Limb (tissue), 2 donors: ENCODE data around the gene RBBP4.
"Not testable (repeated sequence)": the region's sequence is repeated elsewhere in the genome, so short reads cannot be mapped to it uniquely, and the experiment has no call there.

Experiments
- DNase-seq, 2 donors: peaks; one replicate each; pipeline ENCODE4 v3.0.0-alpha.2; 2016; ENCODE audit errors: extremely low spot score in 2 of 2

The RBBP4 gene

GRCh38 chr1:32639489-32640075 lies 11.4 kb upstream of the RBBP4 start:
- DNase-seq, result no peak

- not testable (repeated sequence) for DNase-seq
Observed at GRCh38 chr1:32642292-32642827, 8.6 kb upstream of the RBBP4 start.

DNA sequence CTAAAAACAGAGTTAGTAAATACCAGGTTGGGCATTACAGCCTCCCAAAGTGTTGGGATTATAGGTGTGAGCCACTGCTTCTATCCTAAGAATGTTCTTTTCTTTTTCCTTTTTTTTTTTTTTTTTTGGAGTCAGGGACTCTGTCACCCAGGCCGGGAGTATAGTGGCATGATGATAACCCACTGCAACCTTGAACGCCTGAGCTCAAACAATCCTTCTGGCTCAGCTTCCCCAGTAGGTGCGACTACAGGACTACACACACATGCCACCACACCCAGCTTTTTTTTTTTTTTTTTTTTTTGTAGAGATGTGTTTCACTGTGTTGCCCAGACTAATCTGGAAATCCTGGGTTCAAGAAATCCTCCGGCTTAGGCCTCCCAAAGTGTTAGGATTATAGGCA lies 6.6 kb upstream of the RBBP4 start:
- no peak for DNase-seq

DNA sequence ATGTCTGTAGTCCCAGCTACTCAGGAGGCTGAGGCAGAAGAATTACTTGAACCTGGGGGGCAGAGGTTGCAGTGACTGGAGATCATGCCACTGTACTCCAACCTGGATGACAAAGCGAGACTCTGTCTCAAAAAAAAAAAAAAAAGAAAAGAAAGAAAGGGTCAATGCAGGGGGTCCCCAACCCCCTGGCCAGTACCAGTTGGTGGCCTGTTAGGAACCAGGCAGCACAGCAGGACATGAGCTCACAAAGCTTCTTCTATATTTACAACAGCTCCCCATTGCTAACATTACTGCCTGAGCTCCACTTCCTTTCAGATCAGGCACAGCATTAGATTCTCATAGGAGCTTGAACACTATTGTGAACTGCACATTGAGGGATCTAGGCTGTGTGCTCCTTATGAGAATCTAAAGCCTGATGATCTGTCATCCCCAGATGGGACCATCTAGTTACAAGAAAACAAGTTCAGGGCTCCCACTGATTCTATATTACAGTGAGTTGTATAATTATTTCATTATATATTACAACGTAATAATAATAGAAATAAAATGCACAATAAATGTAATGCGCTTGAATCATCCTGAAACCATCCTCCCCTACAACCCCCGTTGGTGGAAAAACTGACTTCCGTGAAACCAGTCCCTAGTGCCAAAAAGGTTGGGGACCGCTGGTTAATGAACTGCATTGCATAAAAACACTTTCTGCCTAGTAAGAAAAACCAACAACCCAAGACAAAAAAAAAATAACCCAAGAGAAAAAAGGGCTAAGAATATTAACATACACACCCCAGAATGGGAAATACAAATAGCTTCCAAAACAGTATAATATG lies 3.5 kb upstream of the RBBP4 start:
- no peak for DNase-seq

GRCh38 chr1:32650248-32650751 lies 708 bp upstream of the RBBP4 start, which contains the start of gene ZBTB8OS:
TSS of gene ZBTB8OS (minus strand) at chr1:32650550. CDS start at chr1:32650529, 21 bp downstream.
- DNase-seq, result peak; percentile 90 to 97

GRCh38 chr1:32651461-32652073 lies 559 bp downstream of the RBBP4 start:
- no peak for DNase-seq

- no peak for DNase-seq
Observed at GRCh38 chr1:32652244-32652962, 1.4 kb downstream of the RBBP4 start.

- no peak for DNase-seq
Observed at GRCh38 chr1:32659581-32659980, 8.6 kb downstream of the RBBP4 start.

DNA sequence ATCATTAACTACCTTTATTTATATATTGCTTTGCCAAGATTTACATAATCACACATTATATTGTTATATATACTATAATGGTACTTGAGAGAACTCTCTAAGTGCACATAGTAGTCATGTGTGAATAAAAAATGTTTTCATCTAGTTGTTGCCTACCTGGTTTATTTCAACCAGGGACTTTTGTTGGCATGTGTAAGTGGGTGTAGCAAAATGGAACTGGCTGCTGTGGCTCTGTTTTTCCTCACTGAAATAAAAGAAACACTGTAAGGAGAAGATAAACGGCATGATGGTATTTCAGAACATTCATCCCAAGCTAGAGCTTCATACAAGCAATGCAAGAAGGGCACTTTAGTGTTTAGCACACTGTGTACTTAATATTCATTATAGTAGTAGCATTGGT lies 14.9 kb downstream of the RBBP4 start:
- no peak for DNase-seq

DNA sequence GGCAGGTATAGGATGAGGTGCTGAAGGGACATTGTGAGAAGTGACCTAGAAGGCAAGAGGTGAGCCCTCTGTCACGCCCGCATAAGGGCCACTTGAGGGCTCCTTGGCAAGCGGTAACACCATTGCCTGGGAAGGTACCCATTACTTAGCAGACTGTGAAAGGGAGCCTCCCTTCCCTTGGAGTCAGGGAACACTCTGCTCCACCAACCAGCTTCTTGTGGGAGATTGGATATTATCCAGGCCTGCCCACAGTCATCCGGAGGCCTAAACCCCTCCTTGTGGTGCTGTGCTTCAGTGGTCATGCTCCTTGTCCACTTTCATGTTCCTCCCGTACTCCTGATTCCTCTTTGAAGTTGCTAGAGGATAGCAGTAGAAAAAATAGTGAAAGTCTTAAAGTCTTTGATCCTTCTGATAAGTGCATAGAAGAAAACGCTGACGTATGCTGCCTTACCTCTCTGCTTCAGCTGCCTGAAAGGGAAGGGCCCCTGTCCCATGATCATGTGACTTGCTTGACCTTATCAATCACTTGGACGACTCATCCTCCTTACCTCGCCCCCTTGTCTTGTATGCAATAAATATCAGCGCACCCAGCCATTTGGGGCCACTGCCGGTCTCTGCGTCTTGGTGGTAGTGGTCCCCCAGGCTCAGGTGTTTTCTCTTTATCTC lies 16.0 kb downstream of the RBBP4 start:
- no peak for DNase-seq

DNA sequence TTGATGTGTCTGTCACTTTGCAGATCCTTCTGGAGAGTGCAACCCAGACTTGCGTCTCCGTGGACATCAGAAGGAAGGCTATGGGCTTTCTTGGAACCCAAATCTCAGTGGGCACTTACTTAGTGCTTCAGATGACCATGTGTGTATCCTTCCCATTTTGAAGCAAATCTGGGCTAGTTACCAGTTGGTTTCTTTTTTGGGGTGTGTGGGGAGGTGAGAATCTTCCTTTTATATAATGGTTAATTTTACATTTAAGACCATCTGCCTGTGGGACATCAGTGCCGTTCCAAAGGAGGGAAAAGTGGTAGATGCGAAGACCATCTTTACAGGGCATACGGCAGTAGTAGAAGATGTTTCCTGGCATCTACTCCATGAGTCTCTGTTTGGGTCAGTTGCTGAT lies 17.7 kb downstream of the RBBP4 start:
- not testable (repeated sequence) for DNase-seq

GRCh38 chr1:32676945-32677344 lies 25.9 kb downstream of the RBBP4 start:
- DNase-seq, result no peak

DNA sequence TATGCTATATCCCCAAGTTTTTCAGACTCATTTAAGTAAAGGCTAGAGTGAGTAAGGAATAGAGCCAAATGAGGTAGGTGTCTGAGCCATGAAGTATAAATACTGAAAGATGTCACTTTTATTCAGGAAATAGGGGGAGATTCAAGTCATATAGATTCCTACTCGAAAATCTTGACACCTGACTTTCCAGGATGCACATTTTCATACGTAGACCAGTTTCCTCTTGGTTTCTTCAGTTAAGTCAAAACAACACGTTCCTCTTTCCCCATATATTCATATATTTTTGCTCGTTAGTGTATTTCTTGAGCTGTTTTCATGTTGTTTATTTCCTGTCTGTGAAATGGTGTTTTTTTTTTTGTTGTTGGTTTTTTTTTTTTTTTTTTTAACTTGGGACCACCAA lies 29.0 kb downstream of the RBBP4 start:
- DNase-seq, result not testable (repeated sequence)

- DNase-seq, result no peak
Observed at GRCh38 chr1:32680642-32681041, 29.6 kb downstream of the RBBP4 start.

GRCh38 chr1:32681509-32681908 lies 30.5 kb downstream of the RBBP4 start:
- no peak for DNase-seq

DNA sequence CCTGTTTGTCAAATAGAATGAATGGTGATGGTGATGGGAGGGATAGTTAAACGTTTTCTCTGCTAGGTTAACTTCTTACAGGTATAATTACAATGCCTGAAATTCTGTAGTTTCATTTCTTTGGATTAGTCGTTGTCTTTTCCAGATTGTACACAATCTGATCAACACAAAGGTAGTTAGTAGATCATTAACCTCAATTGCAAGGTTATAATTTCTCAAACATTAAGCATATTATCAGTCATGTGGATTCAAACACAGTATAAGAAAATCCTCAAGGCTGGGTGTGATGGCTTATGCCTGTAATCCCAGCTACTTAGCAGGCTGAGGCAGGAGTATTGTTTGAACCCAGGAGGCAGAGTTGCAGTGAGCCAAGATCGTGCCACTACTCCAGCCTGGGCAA lies 31.0 kb downstream of the RBBP4 start:
- DNase-seq, result no peak

- no peak for DNase-seq
Observed at GRCh38 chr1:32683397-32683796, 32.4 kb downstream of the RBBP4 start.

- no peak for DNase-seq
Observed at GRCh38 chr1:32684167-32684811, 33.3 kb downstream of the RBBP4 start.

GRCh38 chr1:32685498-32685897 lies 34.5 kb downstream of the RBBP4 start:
- DNase-seq, result no peak

- no peak for DNase-seq
Observed at GRCh38 chr1:32686387-32686786, 35.4 kb downstream of the RBBP4 start.
